ENCODE results near the gene ADARB2.
"Not testable (repeated sequence)": the region's sequence is repeated elsewhere in the genome, so short reads cannot be mapped to it uniquely, and the experiment has no call there.

Gene ADARB2

GRCh38 chr10:1737222-1738061, at the start of gene ADARB2:
ADARB2 (minus strand) TSS chr10:1737525.
- peak; percentile 25 for DNase-seq

GRCh38 chr10:1785835-1786234, 48.5 kb upstream of the ADARB2 start:
- no peak for DNase-seq

DNA sequence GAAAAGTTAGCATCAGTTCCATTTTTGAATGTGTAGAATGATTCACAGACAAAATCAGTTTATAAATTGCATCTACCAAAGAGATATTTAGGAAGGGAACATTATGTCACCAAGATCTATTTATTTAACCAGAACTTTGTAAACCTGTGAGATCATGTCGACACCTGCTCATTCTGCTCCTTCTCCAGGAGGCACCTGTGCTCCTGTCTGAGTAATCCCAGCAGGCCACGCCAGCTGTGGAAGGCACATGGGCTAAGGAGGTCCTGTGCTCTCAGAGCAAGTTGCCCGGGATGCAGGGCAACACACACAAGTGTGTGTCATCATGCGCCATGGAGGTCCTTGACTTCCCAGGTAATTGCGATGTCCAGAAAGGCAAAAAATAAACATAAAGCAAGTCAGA, 45.5 kb upstream of the ADARB2 start:
- no peak for DNase-seq

- no peak for DNase-seq
Measured at GRCh38 chr10:1779796-1780195, 42.5 kb upstream of the ADARB2 start.

DNA sequence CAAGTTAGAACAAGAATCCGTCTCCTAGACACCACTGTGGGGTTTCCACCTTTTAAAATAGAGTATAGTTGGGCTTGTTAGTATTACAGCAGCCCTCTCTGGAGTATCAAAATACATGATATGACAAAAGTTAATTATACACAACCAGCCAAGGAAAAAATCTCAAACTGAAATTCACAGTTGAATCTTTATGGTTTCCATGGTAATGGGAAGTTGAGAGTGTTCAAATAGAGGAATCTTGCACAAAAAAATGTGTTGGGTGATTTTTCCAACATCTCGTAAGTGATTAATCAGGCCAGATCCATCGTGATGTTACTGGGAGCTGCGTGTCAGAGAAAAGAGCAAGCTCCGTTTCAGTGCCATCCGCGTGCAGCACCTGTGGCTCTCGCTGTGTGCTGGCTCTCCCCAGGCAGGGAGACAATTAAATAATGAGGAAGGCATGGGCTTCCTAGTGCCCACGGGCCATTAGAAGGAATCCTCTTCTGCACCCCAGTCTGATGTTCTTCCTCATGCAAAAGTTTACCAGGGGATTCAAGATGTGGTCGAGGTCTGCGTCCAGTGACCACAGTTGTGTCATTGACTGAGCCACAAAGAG, 41.1 kb upstream of the ADARB2 start:
- no peak for DNase-seq

- no peak for DNase-seq
Measured at GRCh38 chr10:1776127-1776662, 38.9 kb upstream of the ADARB2 start.

DNA sequence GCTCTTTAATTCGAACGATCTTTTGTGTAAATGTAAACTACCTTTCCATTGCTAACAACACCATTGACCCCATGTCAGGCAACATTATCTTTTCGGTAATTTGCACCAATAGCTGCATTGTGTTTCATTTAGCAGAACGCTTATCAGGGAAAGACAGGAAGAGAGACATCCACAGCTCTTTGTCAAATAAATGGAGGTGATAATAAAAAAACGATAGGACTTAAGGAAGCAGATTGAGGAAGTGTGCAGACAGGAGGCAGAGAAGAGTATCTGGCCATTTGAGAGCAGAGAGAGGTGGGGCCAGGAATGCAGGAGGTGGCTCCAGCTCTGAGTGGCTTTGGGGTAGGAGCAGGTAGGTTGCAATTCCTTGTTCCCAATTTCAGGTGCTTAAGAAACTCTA, 37.5 kb upstream of the ADARB2 start:
- DNase-seq, result no peak

DNA sequence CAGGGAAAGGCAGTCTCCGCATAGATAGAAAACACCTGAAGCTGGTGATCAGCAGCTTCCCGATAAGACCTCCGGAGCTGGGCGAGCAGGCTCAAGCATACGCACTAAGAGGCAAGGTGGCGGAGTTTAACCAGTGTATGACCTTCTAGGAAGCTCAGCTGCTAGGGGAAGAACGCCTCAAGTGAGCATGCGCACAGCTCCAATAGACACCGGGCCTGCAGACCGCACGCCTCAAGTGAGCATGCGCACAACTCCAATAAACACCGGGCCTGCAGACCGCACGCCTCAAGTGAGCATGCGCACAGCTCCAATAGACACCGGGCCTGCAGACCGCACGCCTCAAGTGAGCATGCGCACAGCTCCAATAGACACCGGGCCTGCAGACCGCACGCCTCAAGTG, 35.9 kb upstream of the ADARB2 start:
- not testable (repeated sequence) for DNase-seq

- DNase-seq, result no peak
Measured at GRCh38 chr10:1766049-1766448, 28.7 kb upstream of the ADARB2 start.

- DNase-seq, result no peak
Measured at GRCh38 chr10:1762076-1762475, 24.8 kb upstream of the ADARB2 start.

DNA sequence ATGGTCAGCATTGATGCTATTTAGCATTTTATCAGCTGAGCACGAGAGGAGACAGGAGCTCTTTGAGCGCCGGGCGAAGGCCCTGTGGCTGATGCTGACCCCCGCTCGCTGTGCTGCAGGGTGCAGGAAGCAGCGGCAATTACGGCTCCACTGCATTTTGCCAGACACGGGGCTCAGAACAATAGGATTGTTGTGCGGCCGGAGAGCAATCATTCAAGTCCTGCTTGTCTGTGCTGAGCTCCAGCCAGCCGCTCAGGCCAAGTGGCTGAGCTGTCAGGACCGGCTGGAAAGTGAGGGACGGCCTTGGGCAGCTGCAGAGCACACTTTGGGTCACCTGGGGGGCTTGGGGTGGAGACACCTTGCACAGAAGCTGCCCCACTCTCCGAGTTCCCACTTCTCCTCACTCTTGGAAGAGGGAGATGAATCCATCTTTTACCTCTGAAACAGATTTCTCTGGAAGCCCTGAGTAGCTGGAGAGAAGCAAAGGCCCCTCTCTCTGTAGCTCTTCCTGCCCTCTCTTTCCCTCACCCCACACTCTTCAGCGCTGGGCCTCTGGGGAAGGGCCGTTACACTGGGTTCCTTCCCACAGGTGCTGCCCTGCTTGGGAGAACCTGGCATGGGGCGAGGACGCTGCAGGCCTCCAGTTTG, 17.3 kb upstream of the ADARB2 start:
- no peak for DNase-seq

DNA sequence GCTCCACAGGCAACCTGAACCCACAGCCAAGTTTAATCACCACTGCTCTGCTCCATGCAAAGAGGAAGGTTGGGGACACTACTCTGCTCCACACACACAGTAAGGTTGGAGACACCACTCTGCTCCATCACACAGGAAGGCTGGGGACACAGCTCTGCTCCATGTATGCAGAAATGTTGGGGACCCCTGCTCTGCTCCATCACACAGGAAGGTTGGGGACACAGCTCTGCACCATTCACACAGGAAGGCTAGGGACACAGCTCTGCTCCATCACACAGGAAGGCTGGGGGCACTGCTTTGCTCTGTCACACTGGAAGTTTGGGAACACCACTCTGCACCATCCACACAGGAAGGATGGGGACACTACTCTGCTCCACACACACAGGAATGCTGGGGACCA, 14.8 kb upstream of the ADARB2 start:
- no peak for DNase-seq

- no peak for DNase-seq
Measured at GRCh38 chr10:1747590-1748157, 10.3 kb upstream of the ADARB2 start.

GRCh38 chr10:1746796-1747195, 9.5 kb upstream of the ADARB2 start:
- DNase-seq, result no peak

- no peak for DNase-seq
Measured at GRCh38 chr10:1745780-1746456, 8.6 kb upstream of the ADARB2 start.

GRCh38 chr10:1744524-1744923, 7.2 kb upstream of the ADARB2 start:
- DNase-seq, result no peak

DNA sequence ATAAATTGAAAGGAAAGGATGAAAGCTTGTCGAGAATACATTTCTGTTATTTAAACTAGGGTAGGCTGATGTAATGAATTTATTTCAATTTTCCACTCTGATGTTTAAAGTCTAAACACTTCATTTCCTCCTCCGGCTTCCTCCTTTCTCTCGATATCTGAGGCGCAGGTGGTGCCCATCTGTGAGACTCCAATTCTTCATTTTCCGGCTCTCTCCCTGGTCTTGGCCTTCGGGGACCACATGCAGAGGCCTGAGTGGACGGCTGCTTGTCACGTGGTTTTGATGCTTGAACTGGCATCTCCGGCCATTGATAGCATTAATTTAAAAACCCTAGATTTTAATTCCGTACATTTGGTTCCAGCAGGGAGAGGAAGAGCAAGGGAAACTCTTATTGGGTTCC, 5.8 kb upstream of the ADARB2 start:
- no peak for DNase-seq

DNA sequence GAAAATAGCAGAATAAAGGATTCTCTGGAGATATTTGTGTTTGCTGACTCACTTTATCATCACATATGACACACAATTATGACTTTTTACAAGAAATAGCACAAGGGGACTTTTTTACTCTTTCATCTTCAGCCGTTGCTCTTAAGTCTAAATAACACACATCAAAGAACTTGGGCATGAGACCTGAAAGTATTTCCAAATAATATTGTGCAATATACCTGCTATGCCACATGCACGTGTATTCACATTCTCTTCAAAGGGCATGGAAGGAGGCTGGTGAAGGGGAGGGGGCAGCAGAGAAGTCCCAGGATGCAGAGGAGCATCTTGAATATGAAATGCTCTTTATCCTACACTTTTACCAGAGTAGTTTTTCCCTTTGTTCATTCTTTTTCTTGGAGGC, 4.1 kb upstream of the ADARB2 start:
- no peak for DNase-seq

GRCh38 chr10:1739751-1740150, 2.4 kb upstream of the ADARB2 start:
- DNase-seq, result no peak

DNA sequence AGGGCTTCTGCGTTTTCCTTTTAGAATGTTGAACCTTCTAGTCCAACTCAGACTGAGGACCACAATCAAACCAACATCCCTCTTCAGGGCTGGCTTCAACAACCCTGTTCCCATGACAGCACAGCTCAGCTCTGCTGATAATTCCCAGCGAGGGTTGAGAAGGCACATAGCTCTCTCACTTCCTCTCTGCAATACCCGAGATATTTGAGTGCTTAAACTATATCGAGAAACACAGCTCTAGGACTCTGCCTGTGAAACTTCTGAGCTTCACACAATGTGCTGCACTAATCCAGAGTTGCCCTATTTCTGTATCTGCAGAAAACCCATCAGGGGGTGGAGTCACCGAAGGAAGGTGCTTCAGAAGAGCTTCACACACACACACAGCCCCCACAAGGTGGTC, 1.6 kb upstream of the ADARB2 start:
- DNase-seq, result no peak

GRCh38 chr10:1736972-1737221, 428 bp downstream of the ADARB2 start:
- no peak for DNase-seq

GRCh38 chr10:1736144-1736971, 967 bp downstream of the ADARB2 start:
- DNase-seq, result no peak
